Activated gamma-delta T cell (primary cell): ENCODE measurements around the gene ZSCAN9.
A peak's percentile ranks its signal among the peaks of the same experiment; 100 is the strongest.

Experiments
- DNase-seq: peaks from one replicate; lab custom pipeline; 2025; lab: John Stamatoyannopoulos, UW

ZSCAN9 gene

DNA sequence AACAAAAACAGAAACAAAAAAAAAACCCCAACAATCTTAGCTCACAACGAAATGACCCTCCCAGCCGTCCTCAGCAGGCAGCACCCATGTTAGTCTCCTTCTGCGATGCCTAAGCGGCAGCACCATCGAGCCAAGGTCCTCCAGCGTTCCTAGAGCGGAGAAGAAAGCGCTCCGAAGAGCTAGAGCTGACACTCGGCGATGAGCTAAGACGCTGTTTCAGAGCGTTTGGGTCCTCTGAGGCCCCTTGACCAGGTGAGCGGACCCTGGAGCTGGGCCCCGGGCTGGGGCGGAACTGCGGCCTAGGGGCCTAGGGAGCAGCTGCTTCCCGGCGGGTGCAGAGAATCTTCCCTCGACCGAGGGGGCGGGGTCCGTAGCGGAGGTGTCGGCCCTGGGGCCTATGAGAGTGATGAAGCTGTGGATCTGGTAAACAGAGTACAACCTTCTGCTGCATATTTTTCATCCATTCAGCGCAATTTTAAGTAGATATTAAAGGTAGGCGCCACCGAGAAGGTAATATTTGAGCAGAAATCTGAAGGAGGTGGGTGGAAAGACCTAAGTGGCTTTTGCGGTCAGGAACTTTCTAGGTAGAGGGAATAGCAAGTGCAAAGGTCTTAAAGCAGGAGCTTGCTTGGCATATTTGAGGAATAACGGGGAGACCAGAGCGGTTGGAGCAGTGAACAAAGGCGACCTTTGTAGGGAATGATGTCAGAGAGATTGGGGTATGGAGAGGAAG is 42.1 kb downstream of the ZSCAN9 start, which contains the start of gene ZSCAN26:
Gene ZSCAN26, plus strand, starts transcription at position 182 of the 733 bp plus-strand sequence. CDS start 4,777 bp downstream, outside the sequence.
- DNase-seq, result peak; percentile 34

DNA sequence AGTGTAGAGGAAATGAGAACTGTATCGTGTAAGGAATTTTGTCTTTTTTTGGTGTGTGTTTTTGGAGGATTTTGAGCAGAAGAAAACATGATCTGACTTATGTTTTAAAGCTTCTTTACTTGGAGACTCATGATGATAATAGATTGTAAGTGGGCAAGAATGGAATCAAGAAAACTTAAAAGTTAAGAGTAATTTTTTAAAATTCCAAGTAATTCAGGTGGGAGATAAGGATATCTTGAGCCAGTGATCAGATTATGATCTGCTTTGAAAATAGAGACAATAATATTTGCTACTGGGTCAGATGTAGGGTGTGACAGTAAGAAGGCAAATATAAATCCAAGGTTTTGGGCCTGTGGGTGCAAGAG is 42.6 kb downstream of the ZSCAN9 start:
- no peak for DNase-seq

DNA sequence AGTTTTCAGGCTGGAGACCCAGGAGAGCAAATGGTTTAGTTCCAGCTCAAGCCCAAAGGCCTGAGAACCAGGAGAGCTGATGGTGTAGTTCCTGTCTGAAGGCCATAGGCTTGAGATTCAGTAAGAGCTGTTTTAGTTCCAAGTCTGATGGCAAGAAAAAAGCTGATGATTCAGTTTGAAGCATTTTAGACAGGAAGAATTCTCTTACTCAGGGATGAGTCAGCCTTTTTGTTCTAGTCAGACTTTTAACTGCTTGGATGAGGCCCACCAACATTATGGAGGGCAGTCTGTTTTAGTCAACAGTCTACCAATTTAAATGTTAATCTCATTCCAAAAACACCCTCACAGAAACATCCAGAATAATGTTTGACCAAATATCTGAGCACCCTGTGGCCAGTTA is 44.4 kb downstream of the ZSCAN9 start:
- DNase-seq, result no peak

DNA sequence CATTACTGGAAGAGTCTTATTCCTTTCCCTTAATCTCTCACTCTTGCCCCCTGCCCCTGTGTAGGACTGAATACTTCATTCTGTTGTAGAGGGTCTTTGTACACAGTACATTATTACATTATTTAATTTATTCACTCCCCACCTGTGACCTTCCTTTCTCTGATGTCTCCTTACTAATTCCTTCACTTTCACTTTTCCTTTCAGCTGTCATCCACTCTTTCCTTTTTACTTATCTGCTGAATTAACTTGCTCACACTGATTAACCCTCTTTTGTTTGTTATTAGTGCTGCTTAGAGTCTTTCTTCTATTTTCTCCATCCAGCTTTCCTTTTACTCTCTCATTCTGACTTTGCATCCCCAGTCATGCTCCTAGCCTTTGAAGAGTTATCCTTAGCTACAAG is 49.8 kb downstream of the ZSCAN9 start:
- DNase-seq, result no peak

DNA sequence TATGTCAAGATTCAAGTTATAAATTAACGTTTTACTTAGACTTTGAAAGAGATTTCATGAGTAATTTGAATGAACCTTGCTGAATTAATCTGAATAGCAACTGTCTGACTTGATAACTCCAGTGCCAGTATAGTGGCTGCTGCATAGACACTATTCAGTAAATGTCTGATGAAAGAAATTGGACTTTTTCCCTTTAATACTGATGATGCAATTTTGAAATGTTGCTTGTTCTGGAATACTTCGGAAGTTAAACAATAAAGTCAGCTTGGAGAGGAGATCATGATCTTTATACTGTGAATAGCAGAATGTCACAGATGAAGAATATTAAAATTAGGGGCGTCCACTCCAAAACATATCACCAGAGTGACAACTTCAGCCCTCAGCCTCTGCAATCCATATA is 52.7 kb downstream of the ZSCAN9 start:
- DNase-seq, result no peak

DNA sequence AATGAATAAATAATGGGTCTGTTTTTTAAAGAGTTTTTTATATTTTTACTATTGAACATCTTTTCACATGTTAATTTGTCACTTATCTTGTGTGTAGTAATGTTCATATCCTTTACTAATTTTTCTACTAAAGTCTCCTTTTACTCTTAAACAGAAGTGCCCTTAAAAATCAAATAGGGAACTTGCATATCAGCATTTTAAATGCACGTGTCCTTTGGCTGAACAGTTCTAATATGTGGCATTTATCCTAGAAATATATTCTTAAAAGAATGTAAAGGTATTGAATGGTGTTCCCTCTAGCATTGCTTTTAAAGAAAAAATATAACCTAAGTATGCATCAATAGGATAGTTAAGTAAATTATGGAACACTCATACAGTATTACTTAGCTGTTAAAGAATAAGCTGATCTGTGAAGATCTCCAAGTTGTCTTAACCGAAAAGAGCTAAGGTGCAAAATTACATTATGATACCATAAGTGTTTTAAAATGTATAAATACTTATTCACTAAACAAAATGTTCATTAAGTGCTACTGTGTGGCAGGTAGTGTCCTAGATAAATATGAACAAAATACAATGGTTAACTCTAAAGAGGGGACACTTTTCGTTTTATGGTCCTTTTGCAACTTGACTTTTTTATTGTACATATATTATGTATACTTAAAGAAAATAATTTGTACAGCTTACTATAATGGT is 55.7 kb downstream of the ZSCAN9 start:
- no peak for DNase-seq

DNA sequence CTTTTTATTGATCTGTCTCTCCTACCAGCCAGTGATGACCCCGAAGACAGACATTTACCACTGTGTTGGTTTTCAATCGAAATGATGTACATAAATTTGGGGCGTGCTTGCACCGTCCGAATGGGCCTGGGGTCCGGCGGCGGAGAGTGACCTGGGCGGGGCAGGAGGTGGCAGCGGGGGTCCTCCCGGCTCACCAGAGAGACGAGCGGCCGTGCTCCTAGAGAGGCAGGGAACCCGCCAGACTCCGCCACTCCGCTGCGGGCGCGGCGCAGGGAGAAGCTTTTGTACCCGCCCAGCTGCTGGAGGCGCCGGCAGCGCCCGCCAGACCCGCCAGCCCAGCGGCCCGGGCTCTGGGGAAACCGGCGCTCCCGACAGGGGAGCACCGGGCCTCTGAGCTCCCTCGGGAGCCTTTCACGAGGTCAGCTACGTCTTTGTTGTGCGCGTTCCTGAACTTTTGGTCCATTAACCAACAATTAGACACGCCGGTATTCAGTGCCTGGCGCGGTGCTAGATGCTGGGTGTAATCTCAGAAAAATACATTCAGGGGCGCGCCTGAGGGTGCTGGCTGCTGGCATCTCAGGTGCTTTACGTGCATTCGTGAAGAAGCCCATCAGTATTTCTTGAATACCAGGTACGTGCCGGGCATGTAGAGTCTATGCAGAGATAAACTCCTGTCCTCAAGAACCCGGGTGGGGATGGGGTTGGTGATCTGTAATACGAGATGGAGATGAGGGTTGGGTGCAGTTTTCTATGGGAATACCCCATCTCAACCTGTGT is 56.4 kb downstream of the ZSCAN9 start, which contains the start of gene PGBD1:
Gene PGBD1, plus strand, starts transcription at position 285 of the 777 bp plus-strand sequence. CDS start 2,242 bp downstream, outside the sequence.
- no peak for DNase-seq

DNA sequence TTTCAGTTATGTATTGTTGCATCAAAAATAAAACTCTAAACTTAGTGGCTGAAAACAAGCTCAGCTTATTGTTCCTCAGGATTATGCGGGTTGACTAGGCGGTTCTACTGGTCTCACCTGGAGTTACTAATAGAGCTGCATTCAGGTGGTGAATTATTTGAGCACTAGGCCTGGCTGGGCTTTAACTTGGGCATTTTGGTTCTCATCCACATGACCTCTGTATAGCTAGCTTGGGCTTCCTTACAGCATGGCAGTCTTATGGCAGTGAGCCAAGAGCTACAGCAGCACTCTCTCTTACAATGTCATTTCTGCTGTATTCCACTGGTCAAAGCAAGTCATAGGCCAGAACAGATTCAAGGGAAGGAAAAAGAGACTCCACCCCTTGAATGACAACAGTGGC is 57.9 kb downstream of the ZSCAN9 start:
- DNase-seq, result no peak
